ENCODE data around the gene SUCNR1.
"Not testable (repeated sequence)": the region's sequence is repeated elsewhere in the genome, so short reads cannot be mapped to it uniquely, and the experiment has no call there.

Gene SUCNR1

GRCh38 chr3:151925419-151925818, 52.0 kb downstream of the SUCNR1 start:
- DNase-seq = no peak
- intact Hi-C loops (cut with DNase I) = no loop called here

GRCh38 chr3:151925876-151926275, 52.4 kb downstream of the SUCNR1 start:
- DNase-seq = no peak
- intact Hi-C loops (cut with DNase I) = no loop called here

- intact Hi-C loops (cut with DNase I) = no loop called here
- DNase-seq = no peak
These were observed 53.5 kb downstream of the SUCNR1 start for GRCh38 chr3:151926956-151927355.

- DNase-seq; intact Hi-C loops (cut with DNase I): not testable (repeated sequence)
These were observed 54.6 kb downstream of the SUCNR1 start for GRCh38 chr3:151927915-151928525.

GRCh38 chr3:151931171-151931570, 57.7 kb downstream of the SUCNR1 start:
- intact Hi-C loops (cut with DNase I) = no loop called here
- DNase-seq = no peak

GRCh38 chr3:151933234-151933853, 59.9 kb downstream of the SUCNR1 start:
- DNase-seq = no peak
- intact Hi-C loops (cut with DNase I) = no loop called here

All from head of caudate nucleus (tissue), 42 donors.